ENCODE data around the gene EVI5L.

DNA sequence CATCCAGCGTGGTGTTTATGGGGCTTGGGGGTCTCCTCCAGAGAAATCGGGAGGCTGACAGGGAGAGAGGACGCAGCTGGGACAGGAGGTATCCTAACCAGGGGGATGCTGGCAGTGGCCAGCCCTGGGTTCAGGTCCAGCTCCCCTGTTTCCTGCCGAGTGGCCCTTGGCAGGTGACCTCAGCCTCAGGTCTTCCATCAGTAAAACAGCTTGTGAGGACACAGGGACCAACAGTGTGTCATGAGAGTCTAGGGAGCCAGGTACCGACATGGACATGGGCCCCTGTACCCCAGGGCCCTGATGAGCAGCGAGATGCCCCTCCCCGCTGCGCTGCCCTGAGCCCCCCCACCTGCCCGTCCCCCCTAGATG, 19.6 kb downstream of the EVI5L start:
- TF ChIP-seq POLR2A (IDR thresholded peaks at IDR 0.05): no peak
- TF ChIP-seq, protein P1, sequence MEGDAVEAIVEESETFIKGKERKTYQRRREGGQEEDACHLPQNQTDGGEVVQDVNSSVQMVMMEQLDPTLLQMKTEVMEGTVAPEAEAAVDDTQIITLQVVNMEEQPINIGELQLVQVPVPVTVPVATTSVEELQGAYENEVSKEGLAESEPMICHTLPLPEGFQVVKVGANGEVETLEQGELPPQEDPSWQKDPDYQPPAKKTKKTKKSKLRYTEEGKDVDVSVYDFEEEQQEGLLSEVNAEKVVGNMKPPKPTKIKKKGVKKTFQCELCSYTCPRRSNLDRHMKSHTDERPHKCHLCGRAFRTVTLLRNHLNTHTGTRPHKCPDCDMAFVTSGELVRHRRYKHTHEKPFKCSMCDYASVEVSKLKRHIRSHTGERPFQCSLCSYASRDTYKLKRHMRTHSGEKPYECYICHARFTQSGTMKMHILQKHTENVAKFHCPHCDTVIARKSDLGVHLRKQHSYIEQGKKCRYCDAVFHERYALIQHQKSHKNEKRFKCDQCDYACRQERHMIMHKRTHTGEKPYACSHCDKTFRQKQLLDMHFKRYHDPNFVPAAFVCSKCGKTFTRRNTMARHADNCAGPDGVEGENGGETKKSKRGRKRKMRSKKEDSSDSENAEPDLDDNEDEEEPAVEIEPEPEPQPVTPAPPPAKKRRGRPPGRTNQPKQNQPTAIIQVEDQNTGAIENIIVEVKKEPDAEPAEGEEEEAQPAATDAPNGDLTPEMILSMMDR (IDR thresholded peaks at IDR 0.05): no peak

All from tibial nerve (tissue), 3 donors.